ENCODE results near the gene RAC2.

DNA sequence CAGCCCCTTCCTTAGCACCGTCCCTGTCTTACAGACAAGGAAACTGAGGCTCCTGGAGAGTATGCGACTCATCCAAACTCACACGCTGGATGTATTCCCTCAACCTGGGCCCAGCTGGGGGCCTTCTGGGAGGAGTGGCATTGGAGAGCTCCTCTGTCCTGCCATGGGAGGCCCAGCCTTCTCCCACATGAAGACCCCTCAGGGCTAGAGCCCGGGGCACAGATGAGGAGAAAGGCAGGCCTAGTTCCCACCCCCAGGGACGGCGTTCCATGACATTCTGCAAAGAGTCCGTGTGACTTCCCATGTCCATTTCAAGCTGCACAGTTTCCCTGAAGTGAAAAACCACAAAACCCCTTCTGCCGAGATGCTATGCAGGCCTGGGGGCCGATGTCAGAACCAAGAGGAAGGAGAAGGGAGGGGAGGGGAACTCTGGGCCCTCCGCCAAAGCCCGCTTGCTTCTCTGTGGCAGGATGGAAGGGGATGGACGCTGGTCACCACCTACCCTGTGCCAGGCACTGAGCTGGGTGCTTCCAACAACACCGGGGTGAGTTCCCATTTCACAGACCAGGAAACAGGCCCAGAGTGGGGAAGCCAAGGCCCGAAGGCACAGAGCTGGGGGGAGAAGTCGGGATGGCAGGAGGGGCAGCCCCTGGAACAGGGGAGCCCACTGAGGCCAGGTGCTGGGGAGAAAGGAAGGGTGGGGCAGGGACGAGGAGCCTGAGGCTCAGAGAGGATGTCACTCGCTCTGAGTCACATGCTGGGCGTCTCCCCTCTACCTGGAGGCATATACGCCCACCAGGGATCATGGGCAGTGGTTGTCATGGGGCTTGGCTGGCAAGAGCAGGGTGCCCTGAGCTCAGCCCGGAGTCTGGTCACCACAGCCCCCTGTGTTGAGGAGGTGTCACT, 15.7 kb downstream of the RAC2 start:
- TF ChIP-seq, protein P1, sequence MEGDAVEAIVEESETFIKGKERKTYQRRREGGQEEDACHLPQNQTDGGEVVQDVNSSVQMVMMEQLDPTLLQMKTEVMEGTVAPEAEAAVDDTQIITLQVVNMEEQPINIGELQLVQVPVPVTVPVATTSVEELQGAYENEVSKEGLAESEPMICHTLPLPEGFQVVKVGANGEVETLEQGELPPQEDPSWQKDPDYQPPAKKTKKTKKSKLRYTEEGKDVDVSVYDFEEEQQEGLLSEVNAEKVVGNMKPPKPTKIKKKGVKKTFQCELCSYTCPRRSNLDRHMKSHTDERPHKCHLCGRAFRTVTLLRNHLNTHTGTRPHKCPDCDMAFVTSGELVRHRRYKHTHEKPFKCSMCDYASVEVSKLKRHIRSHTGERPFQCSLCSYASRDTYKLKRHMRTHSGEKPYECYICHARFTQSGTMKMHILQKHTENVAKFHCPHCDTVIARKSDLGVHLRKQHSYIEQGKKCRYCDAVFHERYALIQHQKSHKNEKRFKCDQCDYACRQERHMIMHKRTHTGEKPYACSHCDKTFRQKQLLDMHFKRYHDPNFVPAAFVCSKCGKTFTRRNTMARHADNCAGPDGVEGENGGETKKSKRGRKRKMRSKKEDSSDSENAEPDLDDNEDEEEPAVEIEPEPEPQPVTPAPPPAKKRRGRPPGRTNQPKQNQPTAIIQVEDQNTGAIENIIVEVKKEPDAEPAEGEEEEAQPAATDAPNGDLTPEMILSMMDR (IDR thresholded peaks at IDR 0.05) = no peak
- no peak for TF ChIP-seq POLR2A (IDR thresholded peaks at IDR 0.05)
